AG09309 (cell line): Measurements from ENCODE around the gene PXK.

Experiments used
- DNase-seq: peaks from one replicate; pipeline ENCODE4 v3.0.0-alpha.2; 2010; ENCODE audit warnings: low read depth
- H3K4me3 ChIP-seq: 2 replicates; pipeline ENCODE4 v1.5.1; 2011; ENCODE audit warnings: mild to moderate bottlenecking, low read depth, low read length, moderate library complexity; ENCODE audit not compliant: control insufficient read depth
- CTCF ChIP-seq: IDR thresholded peaks from 2 replicates; pipeline ENCODE4 v1.5.1; 2011; ENCODE audit warnings: mild to moderate bottlenecking, low read depth, low read length, inconsistent platforms; ENCODE audit not compliant: insufficient read depth, control insufficient read depth; ENCODE audit errors: missing control alignments

PXK gene

GRCh38 chr3:58359621-58360020, 26.9 kb downstream of the PXK start:
- TF ChIP-seq CTCF: no peak
- no peak overlapping the region for H3K4me3 ChIP-seq
- DNase-seq: no peak

- DNase-seq: no peak
Measured at GRCh38 chr3:58361866-58362265, 29.2 kb downstream of the PXK start.

GRCh38 chr3:58366699-58367098, 34.0 kb downstream of the PXK start:
- no peak overlapping the region for H3K4me3 ChIP-seq
- DNase-seq: no peak
- TF ChIP-seq CTCF: no peak

More at GRCh38 chr3:58361866-58362265, 29.2 kb downstream of the PXK start:
- no peak overlapping the region for H3K4me3 ChIP-seq
- TF ChIP-seq CTCF: no peak

GRCh38 chr3:58369038-58369437, 36.3 kb downstream of the PXK start:
- H3K4me3 ChIP-seq: no peak overlapping the region
- no peak for TF ChIP-seq CTCF
- DNase-seq: no peak

- no peak for TF ChIP-seq CTCF
- no peak overlapping the region for H3K4me3 ChIP-seq
- DNase-seq: no peak
Measured at GRCh38 chr3:58369876-58370275, 37.2 kb downstream of the PXK start.

- no peak for DNase-seq
- no peak overlapping the region for H3K4me3 ChIP-seq
- TF ChIP-seq CTCF: no peak
Measured at GRCh38 chr3:58370407-58370806, 37.7 kb downstream of the PXK start.

GRCh38 chr3:58371754-58372153, 39.1 kb downstream of the PXK start:
- H3K4me3 ChIP-seq: no peak overlapping the region
- TF ChIP-seq CTCF: no peak
- DNase-seq: no peak
